SH-SY5Y (cell line): ENCODE measurements around the gene GOSR2.

Source experiments
- GATA2 ChIP-seq: IDR thresholded peaks from 2 replicates; pipeline ENCODE4 v1.6.1; 2011; ENCODE audit warnings: mild to moderate bottlenecking, low read depth, low read length
- GATA3 ChIP-seq: IDR thresholded peaks from 2 replicates; pipeline ENCODE4 v1.6.1; 2011; ENCODE audit warnings: low read depth, mild to moderate bottlenecking, low read length, moderate library complexity

DNA sequence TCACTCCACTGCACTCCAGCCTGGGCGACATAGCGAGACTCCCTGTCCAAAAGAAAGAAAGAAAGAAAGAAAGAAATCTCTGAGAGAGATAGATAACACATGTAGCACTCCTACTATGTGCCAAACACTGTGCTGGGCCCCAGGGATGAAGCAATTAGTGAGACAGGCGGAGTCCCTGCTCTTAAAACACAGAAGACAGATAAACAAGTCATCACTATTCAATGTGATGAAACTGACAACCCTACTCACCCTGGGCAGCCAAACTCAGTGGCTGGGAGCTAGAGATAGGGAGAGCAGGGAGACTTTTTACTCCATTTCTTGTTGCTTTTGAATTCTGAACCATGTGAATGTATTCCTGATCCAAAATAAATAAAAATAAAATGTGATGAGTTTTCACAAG lies 35.2 kb upstream of the GOSR2 start:
- no peak for TF ChIP-seq GATA2
- TF ChIP-seq GATA3: no peak
